Heart right ventricle (tissue), 16 donors: ENCODE measurements around the gene PAFAH1B1. TPM values are rescaled to one million over a fixed set of nuclear protein-coding genes. Genes with fewer than 3 reads are reported as not detected.

Experiments used
- ATAC-seq, 8 donors: fragments of 200-7000 bp; cut with Tn5 transposase; one replicate each; pipeline ENCODE4 v1.9.1; 2020; ENCODE audit warnings: mild to moderate bottlenecking in 8 of 8, moderate library complexity in 8 of 8, moderate number of reproducible peaks in 1 of 8
- DNase-seq, 2 donors: peaks; one replicate each; pipeline ENCODE4 v3.0.0-alpha.2; 2020
- H3K27ac ChIP-seq, 10 donors: fragments of 200-600 bp; sonication (generic) in 2 of 10; one replicate each; pipeline versions ENCODE4 v1.5.0 to v1.8.0; 2020 to 2022; ENCODE audit warnings: mild to moderate bottlenecking in 3 of 10
- H3K27me3 ChIP-seq, 7 donors: fragments of 200-600 bp; one replicate each; pipeline ENCODE4 v1.8.0; 2021 to 2022; ENCODE audit warnings: mild to moderate bottlenecking in 2 of 7
- H3K36me3 ChIP-seq, 9 donors: fragments of 200-600 bp; sonication (generic) in 1 of 9; one replicate each; pipeline versions ENCODE4 v1.5.0 to v1.8.0; 2020 to 2022; ENCODE audit warnings: mild to moderate bottlenecking in 2 of 9
- H3K4me1 ChIP-seq, 9 donors: fragments of 200-600 bp; sonication (generic) in 1 of 9; one replicate each; pipeline versions ENCODE4 v1.5.0 to v1.8.0; 2020 to 2022; ENCODE audit warnings: mild to moderate bottlenecking in 4 of 9
- H3K4me3 ChIP-seq, 10 donors: fragments of 200-600 bp; sonication (generic) in 2 of 10; one replicate each; pipeline versions ENCODE4 v1.5.0 to v1.8.0; 2020 to 2022; ENCODE audit warnings: mild to moderate bottlenecking in 7 of 10, moderate library complexity in 2 of 10
- H3K9me3 ChIP-seq, 11 donors: fragments of 200-600 bp in 10 of 11; sonication (generic) in 2 of 11; one replicate each; pipeline versions ENCODE4 v1.5.0 to v1.8.0; 2013 to 2022; ENCODE audit warnings: mild to moderate bottlenecking in 2 of 11, control low read depth in 1 of 11, moderate library complexity in 1 of 11
- CTCF ChIP-seq, 9 donors: fragments of 200-600 bp; sonication (generic) in 2 of 9; IDR thresholded peaks; one replicate each; pipeline versions ENCODE4 v1.5.0 to v1.8.0; 2021 to 2022; ENCODE audit warnings: antibody characterized with exemption in 9 of 9, mild to moderate bottlenecking in 5 of 9, moderate library complexity in 1 of 9
- WGBS, 2 donors: extraction: QIAGEN DNeasy Blood & Tissue Kit; methylation state at CpG; one replicate each; pipeline ENCODE4 v1.1.7; 2013; ENCODE audit warnings: inconsistent platforms in 1 of 2; 5-methylcytosine and 5-hydroxymethylcytosine counted together
- intact Hi-C, 10 donors: fragments of 100-400 bp; cut with DNase I; formaldehyde crosslinking; loops; one replicate each; pipeline versions ENCODE4 v1.11.1 to v1.14.2; 2022
- polyA plus RNA-seq, 2 donors: library from polyadenylated mRNA; stranded (reverse); fragments of 200-250 nt; gene quantifications; one replicate each; pipeline ENCODE4 v1.2.3, GENCODE V29; 2013
- total RNA-seq, 10 donors: library from RNA; stranded (reverse); fragmentation: NEBNext Ultra II Directional in 3 of 10; extraction: Animal tissue kit (Norgen Biotek cat#: 25700) in 3 of 10; gene quantifications; one replicate each; pipeline versions ENCODE4 v1.2.1 to v1.2.4, GENCODE V29; 2021 to 2023
- donor health status: Arrhythmogenic right ventricular cardiomyopathy.
- donor health status: ischemic (EF 13 %, LVEDD 7.1; RV severe dilation, severe dysfunction).
- donor health status: healthy with polysubstance abuse.
- donor health status: DM: no; HTN: yes; CAD: no.
- donor health status: DM: no; HTN: no; CAD: no.
- donor health status: ischemic (EF 25% LVEDD 6.9; RV normal size, moderate dysfunction).
- donor health status: ischemic (EF 25% LVEDD 5.7; RV mildly dilated, moderate dysfunction).
- donor health status: healthy.
- donor health status: DM: yes; HTN: yes; CAD: no.
- donor health status: Ischemic cardiomyopathy.
- donor health status: ischemic (EF 35%, LVEDD 5.7; RV mildly dilated, moderate dysfunction).
- donor health status: nonischemic (EF 11% LVEDD 7.7; RV severe dilation, severe dysfunction).
- donor health status: DM: yes; HTN: yes; CAD: no.
- donor health status: PGD.
- donor health status: ischemic (EF 29% LVEDD 5.4; RV normal size, mild dysfunction).
- donor health status: nonischemic (EF 23%, LVEDD 6.1; RV moderate dilation, normal function).

Gene PAFAH1B1
- total and polyA plus RNA-seq, 12 donors = 39.3 to 155 (median 130) TPM

DNA sequence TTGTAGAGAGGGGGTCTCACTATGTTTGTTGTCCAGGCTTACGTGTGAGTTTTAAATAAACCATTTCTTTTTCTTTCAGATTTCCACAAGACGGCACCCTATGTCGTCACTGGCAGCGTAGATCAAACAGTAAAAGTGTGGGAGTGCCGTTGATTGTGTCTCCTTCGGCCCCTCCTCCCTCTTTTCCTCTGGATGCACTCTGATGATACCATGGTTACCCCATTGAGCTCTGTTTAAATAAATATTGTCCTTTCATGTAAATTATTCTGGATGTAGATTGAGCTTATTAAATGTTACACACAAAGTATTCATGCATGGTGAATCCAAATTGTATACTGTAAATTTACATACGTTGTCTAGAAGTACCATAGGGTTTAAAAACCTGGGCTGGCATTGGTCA lies 88.2 kb downstream of the PAFAH1B1 start:
- WGBS, 2 donors = 83 to 85% methylated on average over 7 of the region's 7 CpGs
- Histone ChIP-seq H3K27ac (no peak overlapping the region), H3K27me3 (no peaks in the 10 kb centered on the region), H3K4me1 (peaks cover 0 to 20% (median 9%) of the 10 kb centered on the region in 9 donors), H3K4me3 (no peak overlapping the region), H3K9me3 (no peaks in the 10 kb centered on the region), H3K36me3 (peaks cover 0 to 84% (median 49%) of the 10 kb centered on the region in 9 donors)
- intact Hi-C loops = loop anchor here in 3 of 10 donors (10.0 kb wide), 2 partner anchors 87 to 167 kb away; partner anchors contain the start of genes METTL16 (in 2 of the 3) and PAFAH1B1 (in 1 of the 3)
- TF ChIP-seq CTCF (IDR thresholded peaks at IDR 0.05) = no peak
- ATAC-seq = no peak
- no peak for DNase-seq

GRCh38 chr17:2682176-2682938 lies 88.9 kb downstream of the PAFAH1B1 start:
- Histone ChIP-seq H3K4me1 (peaks cover 0 to 27% (median 16%) of the 10 kb centered on the region in 9 donors), H3K27me3 (no peaks in the 10 kb centered on the region), H3K4me3 (no peak overlapping the region), H3K9me3 (no peaks in the 10 kb centered on the region), H3K36me3 (peaks cover 0 to 77% (median 47%) of the 10 kb centered on the region in 9 donors), H3K27ac (no peak overlapping the region)
- intact Hi-C loops = loop anchor here in 3 of 10 donors (10.0 kb wide), 2 partner anchors 88 to 168 kb away; partner anchors contain the start of genes METTL16 (in 2 of the 3) and PAFAH1B1 (in 1 of the 3)
- 77 to 86% methylated on average over 3 of the region's 3 CpGs for WGBS, 2 donors
- no peak for ATAC-seq
- no peak for DNase-seq
- no peak for TF ChIP-seq CTCF (IDR thresholded peaks at IDR 0.05)

DNA sequence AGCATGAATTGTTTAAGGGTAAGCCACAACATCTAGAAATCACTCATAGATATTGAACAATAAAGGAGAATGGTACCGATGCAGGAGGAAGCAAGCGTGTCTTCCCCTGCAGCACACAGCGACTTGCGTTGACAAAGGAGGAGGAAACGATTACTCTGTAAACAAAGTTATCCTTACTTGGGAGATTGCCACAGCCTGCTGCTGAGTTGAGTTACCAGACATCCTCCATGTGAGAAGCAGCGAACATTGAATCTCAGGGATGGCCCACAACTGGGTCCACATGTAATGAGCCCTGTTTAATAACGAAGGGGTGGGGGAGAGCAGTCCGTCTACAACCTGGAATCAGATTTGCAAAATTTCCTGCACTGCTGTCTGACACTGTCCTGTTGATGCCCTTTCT lies 90.5 kb downstream of the PAFAH1B1 start:
- Histone ChIP-seq H3K4me1 (peaks cover 2 to 36% (median 24%) of the 10 kb centered on the region in 9 donors), H3K27ac (no peak overlapping the region), H3K27me3 (no peaks in the 10 kb centered on the region), H3K36me3 (peaks cover 0 to 63% (median 33%) of the 10 kb centered on the region in 9 donors), H3K9me3 (no peaks in the 10 kb centered on the region), H3K4me3 (no peak overlapping the region)
- ATAC-seq (no peak), DNase-seq (no peak)
- intact Hi-C loops = loop anchor here in 3 of 10 donors (10.0 kb wide), 2 partner anchors 89 to 169 kb away; partner anchors contain the start of genes METTL16 (in 2 of the 3) and PAFAH1B1 (in 1 of the 3)
- WGBS, 2 donors = 59 to 70% methylated on average over 8 of the region's 8 CpGs
- TF ChIP-seq CTCF (IDR thresholded peaks at IDR 0.05) = no peak

DNA sequence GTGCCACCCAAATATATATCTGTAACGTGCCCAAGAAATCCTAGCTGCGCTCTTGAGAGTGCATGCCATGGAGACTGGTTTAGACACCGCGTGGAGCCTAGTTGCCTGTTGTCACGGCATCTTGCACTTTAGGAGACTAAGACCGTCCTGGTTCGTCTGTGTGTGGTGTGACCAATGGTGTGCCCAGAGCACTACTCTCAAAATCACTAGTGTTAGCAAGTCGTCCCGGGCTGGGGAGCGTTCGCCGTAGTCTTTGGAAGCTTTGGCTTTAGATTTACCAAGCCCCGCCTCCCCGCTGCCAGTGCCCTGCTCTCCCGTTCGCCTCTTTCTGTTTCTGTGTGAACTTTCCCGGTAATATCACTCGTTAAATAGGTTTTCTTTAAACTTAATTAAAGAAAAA lies 91.1 kb downstream of the PAFAH1B1 start:
- DNase-seq (no peak), ATAC-seq (no peak)
- Histone ChIP-seq H3K27ac (no peak overlapping the region), H3K9me3 (no peaks in the 10 kb centered on the region), H3K4me1 (peaks cover 7 to 42% (median 30%) of the 10 kb centered on the region in 9 donors), H3K36me3 (peaks cover 0 to 66% (median 33%) of the 10 kb centered on the region in 9 donors), H3K27me3 (no peaks in the 10 kb centered on the region), H3K4me3 (no peak overlapping the region)
- 91% methylated on average over 18 of the region's 18 CpGs for WGBS, 2 donors
- no peak for TF ChIP-seq CTCF (IDR thresholded peaks at IDR 0.05)
- intact Hi-C loops = loop anchor here in 3 of 10 donors (10.0 kb wide), 2 partner anchors 90 to 170 kb away; partner anchors contain the start of genes METTL16 (in 2 of the 3) and PAFAH1B1 (in 1 of the 3)
